ENCODE results near the gene MYCBPAP.
"Not testable (repeated sequence)": the region's sequence is repeated elsewhere in the genome, so short reads cannot be mapped to it uniquely, and the experiment has no call there.

The MYCBPAP gene

GRCh38 chr17:50471009-50471905 is 37.0 kb upstream of the MYCBPAP start:
- DNase-seq: no peak

GRCh38 chr17:50472286-50472685 is 36.0 kb upstream of the MYCBPAP start:
- DNase-seq: no peak

- peak; percentile 51 for DNase-seq
These were observed 35.5 kb upstream of the MYCBPAP start for GRCh38 chr17:50472761-50473161.

GRCh38 chr17:50473901-50474300 is 34.3 kb upstream of the MYCBPAP start:
- no peak for DNase-seq

- no peak for DNase-seq
These were observed 33.7 kb upstream of the MYCBPAP start for GRCh38 chr17:50474523-50474922.

GRCh38 chr17:50475362-50475761 is 32.9 kb upstream of the MYCBPAP start:
- DNase-seq: no peak

- not testable (repeated sequence) for DNase-seq
These were observed 32.3 kb upstream of the MYCBPAP start for GRCh38 chr17:50475775-50476544.

- DNase-seq: no peak
These were observed 31.5 kb upstream of the MYCBPAP start for GRCh38 chr17:50476545-50477315.

- DNase-seq: no peak
These were observed 30.3 kb upstream of the MYCBPAP start for GRCh38 chr17:50477976-50478375.

GRCh38 chr17:50478391-50479381 is 29.6 kb upstream of the MYCBPAP start, which contains the start of gene RSAD1:
TSS of gene RSAD1 (plus strand) at chr17:50478860. CDS start at chr17:50478885, 25 bp downstream.
- DNase-seq: peak; percentile 79

GRCh38 chr17:50479522-50480141 is 28.6 kb upstream of the MYCBPAP start:
- peak; percentile 44 for DNase-seq

GRCh38 chr17:50480142-50480764 is 28.0 kb upstream of the MYCBPAP start:
- no peak for DNase-seq

GRCh38 chr17:50480854-50481490 is 27.3 kb upstream of the MYCBPAP start:
- no peak for DNase-seq

- DNase-seq: no peak
These were observed 26.6 kb upstream of the MYCBPAP start for GRCh38 chr17:50481648-50482047.

GRCh38 chr17:50482110-50482509 is 26.1 kb upstream of the MYCBPAP start:
- no peak for DNase-seq

GRCh38 chr17:50482516-50482915 is 25.7 kb upstream of the MYCBPAP start:
- peak; percentile 89 for DNase-seq

GRCh38 chr17:50483266-50483665 is 25.0 kb upstream of the MYCBPAP start:
- DNase-seq: no peak

- no peak for DNase-seq
These were observed 23.7 kb upstream of the MYCBPAP start for GRCh38 chr17:50484386-50485155.

Data from kidney glomerular epithelial cell (primary cell).